GM21526 (cell line): ENCODE measurements around the gene MYBPC3.

Experiments used
- ATAC-seq: cut with Tn5 transposase; IDR thresholded peaks from one replicate; pipeline ENCODE4 v1.9.1; 2021; ENCODE audit warnings: moderate library complexity; ENCODE audit not compliant: unreplicated experiment, low FRiP score

The MYBPC3 gene

DNA sequence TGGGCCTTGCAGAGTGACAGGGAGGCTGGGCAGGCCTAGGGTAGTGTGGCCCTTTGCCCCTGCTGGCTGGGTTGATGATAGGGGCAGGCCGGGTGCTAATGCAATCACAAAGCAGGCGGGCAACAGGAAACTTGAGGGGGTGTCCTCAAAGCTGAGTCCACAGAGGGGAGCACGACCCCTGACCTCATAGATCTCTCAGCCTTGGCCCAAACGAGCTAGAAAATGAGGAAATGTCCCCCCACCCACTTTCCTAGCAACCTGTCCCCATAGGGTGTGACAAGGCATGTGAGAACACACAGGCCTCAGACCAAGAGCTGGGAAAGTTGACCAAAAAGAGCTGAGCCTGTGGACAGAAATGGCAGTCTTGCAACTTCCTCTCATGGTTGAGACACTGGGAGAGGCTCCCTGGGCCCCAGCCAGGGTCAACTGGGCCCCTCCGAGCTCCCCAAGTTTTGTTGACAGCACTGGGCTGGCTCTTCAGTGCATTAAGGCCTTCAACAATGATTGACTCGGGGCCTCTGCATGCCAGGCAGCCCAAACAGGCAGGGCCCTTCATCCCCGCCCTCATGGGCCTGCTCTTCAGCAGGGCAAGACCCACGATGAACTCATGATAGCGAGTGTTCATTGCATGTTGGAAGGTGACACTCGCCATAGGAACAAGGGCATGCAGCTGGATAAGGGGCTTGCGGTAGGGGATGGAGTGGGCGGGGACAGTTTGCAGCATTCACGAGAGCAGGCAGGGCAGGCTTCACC lies 35.6 kb upstream of the MYBPC3 start:
- no peak for ATAC-seq

DNA sequence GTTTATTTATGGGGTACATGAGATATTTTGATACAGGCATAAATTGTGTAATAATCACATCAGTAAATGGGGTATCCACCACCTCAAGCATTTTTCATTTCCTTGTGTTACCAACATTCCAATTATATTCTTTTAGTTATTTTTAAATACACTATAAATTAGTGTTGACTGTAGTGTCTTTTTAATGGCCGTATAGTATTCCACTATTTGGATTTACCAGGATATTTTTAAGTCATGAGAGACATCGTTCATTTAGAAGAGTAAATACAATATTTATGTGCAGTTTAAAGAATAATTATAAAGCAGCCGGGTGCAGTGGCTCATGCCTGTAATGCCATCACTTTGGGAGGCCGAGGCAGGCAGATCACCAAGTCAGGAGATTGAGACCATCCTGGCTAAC lies 32.0 kb upstream of the MYBPC3 start:
- ATAC-seq = no peak

DNA sequence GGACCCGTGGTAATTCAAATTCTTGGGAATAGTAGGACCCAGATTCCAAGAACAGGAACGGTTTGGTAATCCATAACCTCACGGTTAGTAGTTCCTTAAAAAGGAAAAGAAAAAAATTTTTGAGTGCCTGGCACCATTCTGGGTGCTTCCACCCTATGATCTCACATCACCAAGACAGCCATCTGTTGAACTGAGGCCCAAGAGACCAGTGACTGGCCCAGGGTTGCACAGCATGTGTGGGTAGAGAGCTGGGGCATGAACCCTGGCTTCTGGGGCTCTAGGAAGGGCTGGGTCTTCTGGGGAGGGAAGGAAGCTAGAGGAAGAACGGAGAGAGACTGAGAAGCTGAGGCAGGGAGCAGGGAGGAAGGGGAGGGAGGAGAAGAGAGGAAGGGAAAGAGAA lies 30.6 kb upstream of the MYBPC3 start:
- ATAC-seq = no peak

DNA sequence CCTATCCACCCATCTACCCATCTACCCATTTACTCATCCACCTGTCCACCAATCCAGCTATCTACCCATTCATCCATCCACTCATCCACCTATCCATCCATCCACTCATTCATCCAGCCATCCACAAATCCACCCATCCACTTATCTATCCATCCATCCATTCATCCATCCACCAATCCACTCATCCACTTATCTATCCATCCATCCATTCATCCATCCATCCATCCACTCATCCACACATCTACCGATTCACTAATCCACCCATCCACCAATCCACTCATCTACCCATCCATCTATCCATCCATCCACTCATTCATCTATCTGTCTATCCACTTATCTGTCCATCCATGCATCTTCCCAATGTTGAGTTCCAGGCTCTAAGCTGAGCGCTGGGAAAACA lies 27.6 kb upstream of the MYBPC3 start:
- ATAC-seq = no peak

DNA sequence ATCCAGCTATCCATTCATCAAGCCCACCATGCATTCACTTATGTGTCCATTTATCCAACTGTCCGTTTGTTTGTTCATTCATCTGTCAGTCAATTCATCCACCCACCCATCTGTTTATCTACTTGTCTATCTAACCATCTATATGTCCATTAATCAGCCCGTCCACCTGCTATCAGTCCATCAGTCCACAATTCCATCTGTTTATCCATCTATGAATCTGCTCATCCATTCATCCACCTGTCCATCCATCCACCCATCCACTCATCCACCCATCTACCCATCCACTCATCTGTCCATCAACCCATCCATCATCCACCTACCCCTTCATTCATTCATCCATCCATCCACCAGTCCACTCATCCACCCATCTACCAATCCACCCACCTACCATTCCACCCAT lies 26.8 kb upstream of the MYBPC3 start:
- no peak for ATAC-seq

DNA sequence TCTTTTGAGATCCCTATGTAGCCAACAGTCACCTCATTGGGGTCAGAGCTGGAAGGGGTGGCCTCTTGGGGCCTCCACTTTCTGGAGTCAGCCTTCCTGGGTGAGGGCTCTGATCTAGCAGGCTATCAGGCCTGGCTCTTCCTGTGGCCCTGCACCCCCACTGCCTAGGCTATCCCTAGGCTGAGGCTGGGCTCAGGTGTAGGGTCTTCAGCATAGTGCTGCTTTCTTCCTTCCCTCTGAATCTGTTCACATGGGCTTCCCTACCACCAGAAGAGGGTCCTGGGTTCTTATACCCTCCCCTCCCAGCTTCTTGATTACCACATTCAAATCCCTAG lies 26.3 kb upstream of the MYBPC3 start:
- ATAC-seq = no peak

DNA sequence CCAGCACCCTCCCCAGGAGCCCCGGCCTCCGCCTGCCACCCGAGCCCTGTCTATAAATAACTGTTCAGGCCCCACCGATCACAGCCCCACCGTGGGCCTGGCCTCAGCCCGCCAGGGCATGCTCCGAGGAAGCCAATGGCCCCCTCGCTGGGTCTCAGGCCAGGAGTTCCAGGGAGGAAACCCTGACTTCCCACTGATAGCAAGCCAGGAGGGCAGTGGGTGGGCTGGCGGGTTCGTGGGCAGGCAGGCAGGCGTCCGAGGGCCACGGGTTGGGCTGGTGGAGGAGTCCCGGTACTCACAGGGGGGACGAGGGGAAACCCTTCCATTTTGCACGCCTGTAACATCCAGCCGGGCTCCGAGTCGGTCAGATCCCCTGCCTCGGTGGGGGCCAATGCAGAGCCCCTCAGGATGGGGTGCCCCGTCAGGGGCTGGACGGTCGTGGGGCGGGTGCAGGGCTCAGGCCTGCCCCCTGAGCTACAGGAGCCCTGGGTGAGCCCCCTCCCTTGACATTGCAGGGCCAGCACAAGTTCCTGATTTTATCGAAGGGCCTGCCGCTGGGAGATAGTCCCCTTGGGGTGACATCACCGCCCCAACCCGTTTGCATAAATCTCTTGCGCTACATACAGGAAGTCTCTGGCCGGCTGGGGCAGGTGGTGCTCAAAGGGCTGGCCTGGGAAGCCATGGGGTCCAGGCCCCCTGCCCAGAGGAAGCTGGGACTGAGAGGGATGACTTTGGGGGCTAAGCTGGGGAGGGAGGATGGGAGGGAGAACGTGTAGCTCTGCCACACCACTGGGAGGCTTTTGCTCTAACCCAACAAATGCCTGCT lies 25.7 kb upstream of the MYBPC3 start, which contains the start of gene SPI1:
Gene SPI1, minus strand, starts transcription at position 538 of the 826 bp plus-strand sequence. Its CDS starts 194 bp downstream, at position 344.
- ATAC-seq = peak; percentile 77

DNA sequence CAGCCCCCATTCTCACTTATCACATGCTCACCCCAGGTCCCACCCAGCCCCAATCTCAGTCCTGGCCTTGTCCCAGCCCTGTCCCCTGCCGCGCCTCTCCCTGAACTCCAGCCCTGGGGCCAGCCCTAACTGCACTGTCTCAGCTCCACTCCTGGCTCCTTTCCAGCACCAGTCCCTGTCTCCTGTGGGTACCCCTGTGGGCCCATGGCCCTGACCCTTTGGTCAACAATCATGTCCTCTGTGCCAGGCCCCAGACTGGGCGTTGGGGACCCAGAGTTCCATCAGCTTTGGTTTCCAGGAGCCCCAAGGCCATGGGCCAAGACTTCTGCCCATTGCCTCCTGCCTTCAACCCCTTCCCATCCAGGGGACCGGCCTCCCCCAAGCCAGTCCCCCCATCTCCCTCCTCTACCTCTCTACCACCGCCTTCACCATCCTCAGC lies 25.1 kb upstream of the MYBPC3 start:
- ATAC-seq = no peak

DNA sequence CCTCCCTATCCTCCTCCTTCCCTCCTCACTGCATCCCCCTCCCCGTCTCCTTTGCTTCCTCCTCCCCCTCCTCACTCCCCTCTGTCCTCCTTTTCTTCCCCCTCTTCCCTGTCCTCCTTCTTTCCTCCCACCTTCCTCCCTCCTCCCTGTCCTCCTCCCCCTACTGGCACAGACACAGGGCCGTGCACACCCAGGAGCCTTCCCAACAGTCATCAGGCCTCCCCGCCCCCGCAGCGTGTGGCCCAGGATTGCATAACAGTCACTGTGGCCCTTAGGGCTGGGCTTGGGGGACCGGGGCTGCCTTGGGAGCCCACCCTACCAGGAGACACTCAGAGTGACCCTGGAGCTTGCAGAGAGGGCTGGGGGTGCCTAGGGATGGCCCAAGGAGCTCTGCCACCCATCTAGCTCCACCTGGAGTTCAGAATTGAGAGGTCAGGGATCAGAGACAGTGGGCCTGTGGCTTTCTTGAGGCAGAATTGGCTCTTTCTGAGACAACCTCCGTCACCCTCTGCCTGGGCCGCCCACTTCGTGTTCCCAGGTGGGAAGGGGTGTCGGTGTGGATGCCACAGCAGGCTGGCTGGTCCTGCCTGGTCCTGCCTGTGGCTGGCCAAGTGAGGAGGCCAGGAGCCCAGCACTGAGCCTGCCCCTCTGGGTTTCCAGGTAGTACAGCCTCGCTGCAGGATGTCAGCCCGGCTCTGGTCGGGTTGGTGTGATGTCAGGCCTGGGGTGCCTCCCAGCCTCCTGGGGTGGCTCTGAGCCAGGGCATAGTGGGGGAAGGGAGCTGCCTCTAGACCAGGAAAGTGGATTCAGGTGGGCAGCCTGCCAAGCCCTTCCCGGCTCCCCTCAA lies 24.2 kb upstream of the MYBPC3 start:
- ATAC-seq = no peak

DNA sequence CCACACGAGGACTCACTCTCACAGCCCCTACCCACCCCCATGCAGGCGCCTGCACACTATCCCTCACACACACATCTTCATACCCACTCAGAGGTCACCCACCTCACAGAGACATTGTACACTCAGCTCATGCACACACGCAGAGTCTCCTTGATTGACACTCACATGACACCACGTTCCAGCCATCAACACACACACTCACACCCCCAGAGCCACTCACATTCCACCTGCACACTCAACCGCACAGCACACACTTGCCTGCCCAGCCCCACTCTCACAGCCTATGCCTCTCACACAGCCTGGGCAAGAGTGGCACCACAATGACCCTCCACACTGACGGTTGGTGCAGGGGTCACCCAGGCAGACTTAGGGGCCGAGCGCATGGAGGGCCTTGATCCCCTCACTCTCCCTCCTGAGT lies 23.6 kb upstream of the MYBPC3 start:
- ATAC-seq = no peak

DNA sequence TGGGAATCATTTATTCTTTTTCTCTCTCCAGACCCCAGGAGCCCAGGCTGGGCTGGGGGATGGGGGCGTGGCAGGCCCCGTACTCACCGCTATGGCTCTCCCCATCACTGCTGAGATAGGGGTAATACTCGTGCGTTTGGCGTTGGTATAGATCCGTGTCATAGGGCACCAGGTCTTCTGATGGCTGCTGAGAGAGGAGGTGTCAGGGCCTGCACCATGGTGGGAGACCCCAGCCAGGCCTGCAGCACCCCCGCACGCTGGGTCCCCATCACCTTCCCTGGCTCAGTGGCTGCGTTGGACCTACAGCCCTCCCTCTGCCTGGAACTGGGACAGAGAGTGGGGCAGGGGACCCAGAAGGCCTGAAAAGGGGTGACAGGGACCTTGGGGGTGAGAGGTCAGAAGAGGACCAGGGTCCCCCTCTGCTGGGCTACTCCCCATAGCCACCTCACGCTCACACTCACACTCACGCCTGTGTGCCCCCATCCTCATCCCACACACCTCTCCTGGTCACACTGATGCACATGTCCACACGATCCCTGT lies 23.1 kb upstream of the MYBPC3 start:
- no peak for ATAC-seq

DNA sequence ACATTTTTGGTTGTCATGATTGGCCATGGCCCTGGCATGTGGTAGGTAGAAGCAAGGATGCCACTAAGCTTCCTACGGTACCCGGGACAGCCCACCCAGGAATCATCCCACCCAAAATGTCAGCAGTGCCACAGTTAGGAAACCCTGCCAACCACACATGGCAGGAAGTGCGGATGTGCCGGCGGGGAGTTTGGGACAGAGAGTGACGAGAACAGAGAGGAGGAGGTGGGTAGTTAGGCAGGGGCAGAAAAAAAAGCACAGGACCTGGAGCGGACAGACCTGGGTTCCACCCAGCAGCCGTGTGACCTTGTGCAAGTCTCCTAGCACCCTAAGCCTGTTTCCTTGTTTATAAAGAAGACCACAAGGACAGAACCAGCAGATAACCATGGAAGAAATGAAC lies 22.5 kb upstream of the MYBPC3 start:
- ATAC-seq = no peak

DNA sequence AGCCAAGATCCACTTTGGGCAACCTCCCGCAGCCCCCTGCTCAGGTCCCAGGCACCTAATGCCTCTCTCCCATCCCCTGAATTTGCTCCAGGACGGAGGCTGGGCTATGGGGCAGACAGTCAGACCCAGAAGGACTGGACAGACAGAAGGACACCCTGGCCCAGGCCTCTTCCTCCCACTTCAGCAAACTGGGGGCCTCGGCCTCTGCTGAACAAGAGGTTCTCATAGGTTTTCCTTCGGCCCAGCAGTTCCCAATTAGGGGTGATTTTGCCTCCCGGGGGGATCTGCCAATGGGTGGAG lies 22.2 kb upstream of the MYBPC3 start:
- ATAC-seq = no peak

DNA sequence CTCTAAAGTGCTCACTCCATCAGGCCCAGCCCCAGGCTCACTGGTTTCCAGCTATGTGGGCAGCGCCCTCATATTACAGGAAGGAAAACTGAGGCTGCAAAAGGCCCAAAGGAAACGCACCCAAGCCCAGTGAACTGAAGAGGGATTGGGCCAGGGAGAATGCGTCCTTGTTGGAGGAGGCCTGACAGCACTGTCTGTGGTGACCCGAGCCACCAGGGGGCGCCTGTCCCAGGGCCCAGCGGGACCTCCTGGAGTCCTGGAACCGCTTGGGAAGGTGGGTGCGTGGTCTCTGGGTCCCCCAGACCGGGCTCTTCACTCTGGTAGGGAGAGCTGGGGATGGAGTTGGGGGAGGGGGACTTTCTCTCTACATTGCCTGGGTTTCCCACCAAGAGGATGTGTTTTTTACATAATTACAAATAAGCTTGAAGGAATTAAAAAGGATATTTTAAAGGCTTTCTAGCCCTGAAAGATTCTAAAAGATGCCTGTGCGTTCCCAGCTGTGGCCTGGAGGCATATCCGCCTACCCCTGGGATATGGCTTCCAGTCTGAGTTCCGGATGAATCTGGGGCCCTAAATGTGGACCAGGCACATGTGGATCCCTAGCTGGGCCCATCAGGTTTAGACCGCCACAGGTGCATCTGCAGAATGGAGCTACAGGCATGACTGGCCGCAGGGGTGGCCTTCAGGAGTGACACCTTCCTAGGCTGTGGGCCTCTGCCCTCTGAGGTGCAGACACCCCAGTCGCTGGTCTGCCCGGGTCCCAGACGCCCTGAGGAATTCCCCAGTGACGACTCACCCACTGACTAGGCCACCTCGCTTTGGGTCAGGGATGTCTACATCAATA lies 21.6 kb upstream of the MYBPC3 start:
- no peak for ATAC-seq

DNA sequence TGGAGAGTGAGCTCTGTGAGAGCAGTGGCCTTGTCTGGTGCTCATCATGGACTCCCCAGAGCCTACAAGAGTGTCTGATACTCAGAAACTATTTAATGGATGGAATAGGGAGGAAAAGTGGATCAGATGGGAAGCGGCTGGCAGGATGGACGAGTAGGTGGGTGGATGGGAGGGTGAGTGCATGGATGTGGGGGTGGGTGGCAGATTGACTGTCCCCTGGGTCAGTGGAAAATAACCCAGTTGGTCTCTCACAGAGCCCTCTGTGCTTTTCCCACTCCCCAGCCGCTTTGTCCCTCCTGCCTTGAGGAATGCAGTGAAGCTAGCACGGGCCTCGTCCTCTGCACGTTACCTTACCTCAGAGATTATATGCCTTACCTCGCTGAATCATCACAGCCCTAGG lies 19.9 kb upstream of the MYBPC3 start:
- no peak for ATAC-seq

DNA sequence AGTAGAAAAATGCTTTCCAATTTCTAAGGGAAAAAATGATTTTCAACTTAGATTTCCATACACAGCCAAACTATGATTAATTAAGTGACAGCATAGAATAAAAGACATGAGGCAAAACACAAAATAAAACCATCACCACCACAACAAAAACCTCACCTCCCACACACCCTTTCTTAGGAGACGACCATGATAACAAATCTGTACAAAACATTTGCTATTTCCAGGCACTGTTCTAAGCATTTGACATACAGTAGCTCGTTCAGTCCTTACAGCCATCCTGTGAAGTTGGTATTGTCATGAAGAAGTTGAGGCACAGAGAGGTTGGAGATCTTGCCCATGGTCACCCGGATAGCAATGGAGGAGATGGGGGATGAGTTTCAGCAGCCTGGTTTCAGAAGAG lies 17.2 kb upstream of the MYBPC3 start:
- ATAC-seq = no peak

DNA sequence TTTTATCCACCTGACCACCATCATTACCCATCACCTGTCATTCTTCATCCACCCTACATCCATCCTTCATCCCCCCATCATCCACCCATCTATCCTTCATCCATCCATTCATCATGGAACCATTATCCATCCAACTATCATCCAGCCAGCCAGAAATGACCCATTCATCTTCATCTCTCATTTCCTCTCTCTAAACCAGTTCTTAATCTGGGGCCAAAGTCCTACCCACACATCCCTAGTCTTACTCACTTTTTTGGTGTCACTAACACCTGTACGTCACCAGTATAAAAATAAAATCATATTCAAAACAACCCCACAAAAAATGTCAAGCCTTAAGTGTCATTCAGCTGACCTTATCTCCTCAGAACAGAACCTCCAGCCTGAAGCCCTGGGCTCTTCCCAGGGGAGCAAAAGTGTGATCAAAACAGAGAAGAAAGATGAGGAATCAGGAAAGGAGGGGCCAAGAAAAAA lies 13.6 kb upstream of the MYBPC3 start:
- ATAC-seq = no peak

DNA sequence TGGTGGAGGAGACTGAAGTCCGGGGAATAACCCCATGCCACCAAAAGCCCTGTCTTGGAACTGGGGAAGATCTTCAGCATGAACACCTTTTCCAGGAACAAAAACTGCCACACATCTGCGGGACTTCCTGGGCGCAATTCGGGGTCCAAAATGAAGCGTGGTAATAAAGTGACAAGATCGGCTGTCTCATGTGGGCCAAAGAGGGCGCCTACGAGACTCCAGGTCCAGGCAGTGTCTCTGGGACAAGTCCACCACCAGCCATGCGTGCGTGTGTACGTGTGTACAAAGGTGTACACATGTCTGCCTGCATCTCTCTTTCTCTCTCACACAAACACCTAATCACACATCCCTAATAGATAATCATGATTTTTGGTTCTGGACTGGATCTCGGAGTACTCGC lies 8.9 kb upstream of the MYBPC3 start:
- no peak for ATAC-seq

DNA sequence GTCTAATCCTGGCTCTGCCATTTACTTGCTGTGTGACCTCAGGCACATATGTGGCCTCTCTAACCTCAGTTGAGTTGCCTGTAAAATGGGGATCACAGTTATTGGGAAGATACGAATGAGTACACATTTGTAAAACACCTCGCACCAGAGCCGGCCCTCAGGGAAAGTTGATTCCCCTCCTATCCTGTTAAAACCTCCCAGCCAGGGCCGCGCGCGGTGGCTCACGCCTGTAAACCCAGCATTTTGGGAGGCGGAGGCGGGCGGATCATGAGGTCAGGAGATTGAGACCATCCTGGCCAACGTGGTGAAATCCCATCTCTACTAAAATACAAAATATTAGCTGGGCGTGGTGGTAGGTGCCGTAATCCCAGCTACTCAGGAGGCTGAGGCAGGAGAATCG lies 7.8 kb upstream of the MYBPC3 start:
- no peak for ATAC-seq

DNA sequence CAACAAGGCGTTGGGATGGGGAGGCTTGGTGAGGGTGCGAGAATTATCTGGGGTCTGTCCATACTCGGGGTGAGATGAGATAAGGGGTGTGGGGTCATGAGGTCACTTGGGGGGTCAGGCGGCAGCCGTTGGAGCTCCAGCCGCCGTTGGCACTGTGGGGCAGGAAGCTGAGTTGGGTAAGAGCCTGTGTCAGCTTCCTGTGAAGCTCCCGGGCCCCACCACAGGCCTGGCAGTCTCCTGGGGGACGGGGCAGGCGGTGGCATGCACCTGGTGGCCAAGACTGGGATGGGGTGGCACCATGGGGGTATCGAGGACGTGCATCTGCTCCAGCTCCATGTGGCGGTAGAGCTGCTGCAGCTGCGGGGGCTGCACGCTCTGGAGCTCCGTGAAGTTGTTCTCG lies 7.1 kb upstream of the MYBPC3 start:
- no peak for ATAC-seq
